H1 (cell line): ENCODE data around the gene COL27A1. TPM values are rescaled to one million over a fixed set of nuclear protein-coding genes. Genes with fewer than 3 reads are reported as not detected.

Source experiments
- SIX5 ChIP-seq: IDR thresholded peaks from 2 replicates; pipeline ENCODE4 v1.6.1; 2011; ENCODE audit warnings: mild to moderate bottlenecking, low read depth, low read length
- polyA plus RNA-seq, 7 experiments: library from polyadenylated mRNA; depleted of rRNA in 3 of 7; stranded (reverse) in 5 of 7; unstranded in 2 of 7; fragments of >200 nt in 5 of 7; fragments of 200-250 nt in 2 of 7; gene quantifications; 1 replicate in 5 of 7; 2 replicates in 1 of 7; 4 replicates in 1 of 7; pipeline versions ENCODE4 v1.2.1 to v1.2.3, GENCODE V29; 2011 to 2013; ENCODE audit warnings: missing spikeins in 2 of 7, mixed read lengths in 2 of 7
- total RNA-seq: library from RNA; stranded (reverse); fragmentation: NEBNext Ultra II Directional; extraction: Animal tissue kit (Norgen Biotek cat#: 25700); gene quantifications from 2 replicates; pipeline ENCODE4 v1.2.1, GENCODE V29; 2021
- TF ChIP-seq, protein P1 (sequence below): IDR thresholded peaks from 2 replicates; pipeline ENCODE4 v1.6.1; 2011; ENCODE audit warnings: low read length, improper control_type of control experiment

The COL27A1 gene
- total and polyA plus RNA-seq, 2 of the 8 experiments (the other 6 are each of a cell fraction or from before 2014, with no cell fraction given): 15.1 to 22.8 TPM

DNA sequence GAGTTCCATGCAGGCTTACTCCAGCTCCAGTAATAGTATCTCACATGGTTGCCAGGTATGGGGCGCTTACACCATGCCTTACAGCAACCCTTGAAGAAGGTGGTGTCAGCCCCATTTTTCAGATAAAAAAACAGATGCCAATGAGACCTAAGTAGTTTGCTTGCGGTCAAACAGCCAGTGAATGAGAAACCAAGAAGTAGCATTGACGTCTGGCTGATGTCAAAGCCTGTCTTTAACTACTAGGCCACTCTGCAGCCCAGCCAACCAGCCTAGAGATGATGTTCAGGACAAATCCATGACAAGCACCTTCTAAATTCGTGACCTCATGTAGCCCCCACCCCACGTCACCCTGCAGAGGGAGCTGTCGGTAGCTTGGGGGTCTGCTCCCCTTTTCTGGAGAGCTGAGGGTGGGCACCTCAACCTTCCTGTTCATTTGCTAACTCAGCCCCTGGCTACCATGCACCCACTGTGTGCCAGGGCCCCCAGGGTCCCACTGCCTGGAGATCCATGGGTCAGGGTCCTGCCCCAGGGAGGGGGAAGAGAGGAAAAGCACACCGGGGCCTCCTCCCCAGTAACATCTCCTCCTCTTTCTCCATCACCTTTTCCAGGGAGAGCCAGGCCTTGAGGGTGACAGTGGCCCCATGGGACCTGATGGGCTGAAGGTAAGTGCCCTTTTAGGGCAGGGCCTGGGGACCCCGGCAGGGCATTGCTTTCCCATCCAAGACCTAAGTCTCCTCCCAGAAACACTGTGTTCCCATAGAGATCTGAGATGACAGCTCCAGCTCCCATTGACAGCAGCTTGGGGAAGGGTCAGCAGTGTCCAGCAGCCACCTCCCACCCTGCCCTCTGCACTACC is 115.0 kb downstream of the COL27A1 start (continued):
- TF ChIP-seq, protein P1, sequence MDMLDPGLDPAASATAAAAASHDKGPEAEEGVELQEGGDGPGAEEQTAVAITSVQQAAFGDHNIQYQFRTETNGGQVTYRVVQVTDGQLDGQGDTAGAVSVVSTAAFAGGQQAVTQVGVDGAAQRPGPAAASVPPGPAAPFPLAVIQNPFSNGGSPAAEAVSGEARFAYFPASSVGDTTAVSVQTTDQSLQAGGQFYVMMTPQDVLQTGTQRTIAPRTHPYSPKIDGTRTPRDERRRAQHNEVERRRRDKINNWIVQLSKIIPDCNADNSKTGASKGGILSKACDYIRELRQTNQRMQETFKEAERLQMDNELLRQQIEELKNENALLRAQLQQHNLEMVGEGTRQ: no peak
- TF ChIP-seq SIX5: no peak
